GM04503 (cell line): ENCODE results near the gene TMCC2.

Experiments used
- DNase-seq: peaks from one replicate; pipeline ENCODE4 v3.0.0-alpha.2; 2012; ENCODE audit warnings: low read depth

The TMCC2 gene

DNA sequence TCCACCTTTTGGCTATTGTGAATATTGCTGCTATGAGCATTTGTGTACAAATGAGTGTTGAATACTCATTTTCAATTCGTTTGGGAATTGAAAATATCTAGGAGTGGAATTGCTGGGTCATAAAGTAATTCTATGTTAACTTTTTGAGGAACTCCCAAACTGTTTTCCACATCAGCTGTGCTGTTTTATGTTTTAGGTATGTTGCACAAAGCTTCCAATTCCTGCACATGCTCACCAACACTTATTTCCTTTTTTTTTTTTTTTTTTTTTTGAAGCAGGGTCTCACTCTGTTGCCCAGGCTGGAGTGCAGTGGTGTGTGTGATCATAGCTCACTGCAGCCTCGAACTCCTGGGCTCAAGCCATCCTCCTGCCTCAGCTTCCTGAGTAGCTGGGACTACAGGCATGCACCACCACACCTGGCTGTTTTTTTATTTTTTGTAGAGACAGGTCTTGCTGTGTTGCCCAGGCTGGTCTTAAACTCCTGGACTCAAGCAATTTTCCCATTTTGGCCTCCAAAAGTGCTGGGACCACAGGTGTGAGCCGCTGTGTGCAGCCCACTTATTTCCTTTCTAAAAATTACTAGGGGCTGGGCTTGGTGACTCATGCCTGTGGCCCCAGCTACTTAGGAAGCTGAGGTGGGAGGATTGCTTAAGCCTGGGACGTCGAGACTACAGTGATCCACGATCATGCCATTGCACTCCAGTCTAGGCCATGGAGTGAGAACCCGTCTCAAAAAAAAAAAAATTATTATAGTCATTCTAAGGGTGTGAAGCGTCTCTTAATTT lies 33.4 kb downstream of the TMCC2 start:
- DNase-seq = no peak

DNA sequence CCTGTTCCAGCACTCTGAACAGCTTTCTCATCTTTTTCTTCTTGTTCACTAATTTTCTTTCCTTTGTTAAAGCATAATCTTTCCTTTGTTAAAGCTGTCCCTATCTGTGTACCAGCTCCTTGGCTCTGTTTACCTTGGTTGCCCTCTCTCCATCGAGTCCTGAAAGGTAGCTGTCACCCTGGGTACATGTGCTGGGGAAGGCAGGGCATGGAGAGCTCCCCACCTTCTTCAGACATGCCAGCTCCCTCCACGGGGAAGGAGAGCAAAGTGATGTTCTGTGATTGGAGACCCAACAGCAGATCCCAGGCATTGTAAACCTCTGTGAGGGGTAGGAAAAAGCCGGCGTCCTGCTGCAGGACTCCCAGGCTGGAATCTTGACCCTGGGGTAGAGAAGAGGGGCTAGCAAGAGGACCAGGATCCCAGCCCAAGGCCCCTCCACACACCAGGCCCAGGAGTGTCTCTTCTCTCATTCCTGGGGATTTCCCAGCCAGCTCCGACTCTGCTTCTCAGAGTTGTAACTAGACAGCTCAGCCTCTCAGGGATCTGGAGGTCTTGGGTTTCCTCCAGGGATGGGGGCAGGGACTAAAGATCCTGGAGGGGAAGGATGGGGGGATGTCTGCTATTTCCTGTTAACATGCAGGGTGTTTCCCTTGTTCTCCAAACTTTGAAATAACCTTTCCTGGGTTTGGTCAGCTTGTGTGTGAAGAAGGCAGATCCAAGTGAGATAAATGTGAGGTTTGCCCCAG lies 34.4 kb downstream of the TMCC2 start:
- no peak for DNase-seq

DNA sequence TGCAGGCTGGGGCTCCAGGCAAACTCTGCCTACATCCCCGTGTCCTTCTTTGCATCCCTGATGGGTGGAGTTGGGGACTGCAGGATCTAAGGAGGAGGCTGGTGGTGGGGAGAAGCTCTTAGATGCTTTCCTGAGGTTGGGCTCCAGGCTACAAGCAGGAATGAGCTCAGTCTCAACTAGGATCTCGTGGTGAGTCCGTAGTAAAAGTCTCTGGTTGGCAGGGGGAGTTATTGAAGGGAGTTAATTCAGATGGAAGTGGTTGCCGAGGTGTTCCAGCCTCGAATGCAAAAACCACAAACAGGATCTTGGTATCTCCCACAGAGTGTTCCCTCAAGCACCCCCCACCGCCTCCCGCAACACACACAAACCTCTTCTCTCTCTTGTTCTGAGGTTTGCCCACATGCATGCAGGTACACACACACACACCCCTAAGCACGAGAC lies 35.0 kb downstream of the TMCC2 start:
- no peak for DNase-seq

DNA sequence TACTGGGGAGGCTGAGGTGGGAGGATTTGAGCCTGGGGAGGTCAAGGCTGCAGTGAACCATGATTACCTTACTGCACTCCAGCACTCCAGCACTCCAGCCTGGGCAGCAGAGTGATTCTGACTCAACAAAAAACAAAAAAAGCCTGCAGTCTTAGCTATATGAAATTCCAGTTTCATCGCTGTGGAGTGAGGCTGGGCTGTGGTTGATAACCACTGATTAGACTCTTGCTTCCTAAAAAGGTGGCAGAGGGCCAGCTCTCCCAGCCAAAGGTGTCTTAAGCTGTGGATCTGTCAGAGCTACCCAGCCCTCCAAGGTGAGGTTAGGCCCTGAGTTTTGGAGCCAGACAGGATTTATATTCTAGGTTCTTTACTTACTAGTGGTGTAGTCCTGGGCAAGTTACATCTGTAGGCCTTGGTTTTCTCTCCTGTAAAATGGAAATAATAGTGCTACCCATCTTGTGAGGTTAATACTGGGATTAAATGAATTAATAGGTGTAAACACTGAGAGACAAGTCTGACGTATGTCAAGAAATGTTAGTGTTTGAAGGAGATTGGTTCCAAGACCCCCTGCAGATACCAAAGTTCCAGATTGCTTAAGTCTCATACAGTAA lies 35.9 kb downstream of the TMCC2 start:
- no peak for DNase-seq

DNA sequence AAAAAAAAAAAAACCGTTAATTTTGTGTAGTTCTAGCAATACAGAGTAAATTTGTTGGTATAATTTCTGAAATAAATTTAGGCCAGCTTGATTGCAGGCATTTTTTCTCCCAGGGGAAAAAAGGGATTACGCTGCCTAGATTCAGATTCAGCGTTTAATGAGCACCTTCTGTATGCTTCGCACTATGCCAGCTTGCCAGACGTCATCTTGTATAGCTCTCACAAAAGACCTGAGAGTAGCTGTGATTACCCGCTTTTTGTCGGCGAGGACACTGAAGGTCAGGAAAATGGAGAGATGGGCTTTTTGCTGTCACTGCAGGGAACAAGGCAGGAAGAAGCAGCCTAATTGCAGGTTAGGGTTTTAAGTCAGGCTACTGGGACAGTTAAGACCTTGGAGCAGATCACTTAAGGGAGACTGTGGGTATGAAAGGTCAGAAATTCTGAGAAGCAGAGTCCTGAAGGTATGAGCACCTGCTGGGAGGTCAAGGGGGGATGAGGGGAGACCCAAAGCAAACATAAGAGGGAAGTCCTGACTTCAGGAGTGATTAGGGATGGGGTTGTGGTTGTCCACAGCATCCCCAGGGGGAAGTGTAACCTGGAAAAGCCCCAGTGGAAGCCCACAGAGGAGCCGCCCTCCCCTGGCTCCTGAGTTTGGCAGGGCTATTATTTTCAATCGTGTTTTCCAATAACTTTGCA lies 39.0 kb downstream of the TMCC2 start:
- DNase-seq = no peak

DNA sequence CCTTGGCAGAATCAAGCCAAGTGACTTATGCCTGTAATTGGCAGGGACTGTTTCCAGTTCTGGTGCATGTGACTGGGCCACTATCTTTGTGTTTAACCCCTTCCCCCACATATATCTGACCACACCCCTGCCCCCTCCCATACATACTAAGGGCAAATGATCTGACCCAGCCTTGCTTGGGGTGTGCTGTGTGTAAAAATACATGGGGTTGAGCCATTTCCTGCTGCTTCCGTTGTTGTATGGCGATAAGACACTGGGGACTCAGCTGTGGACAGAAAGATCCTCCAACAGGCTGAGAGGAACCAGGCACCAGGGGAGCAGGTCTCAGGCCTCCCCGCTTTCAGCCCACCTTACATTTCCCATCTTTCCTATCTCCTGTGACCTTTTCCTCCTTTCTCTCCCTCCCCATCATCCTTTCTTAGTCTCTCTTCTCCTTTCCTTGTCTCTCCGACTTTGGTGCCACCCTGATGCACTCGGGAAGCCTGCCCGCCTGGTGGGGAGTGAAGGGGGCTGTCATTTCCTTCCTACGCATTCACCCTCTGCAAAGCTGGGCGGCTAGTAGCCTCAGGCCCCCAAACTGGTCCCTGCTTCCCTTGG lies 39.7 kb downstream of the TMCC2 start:
- DNase-seq = no peak

DNA sequence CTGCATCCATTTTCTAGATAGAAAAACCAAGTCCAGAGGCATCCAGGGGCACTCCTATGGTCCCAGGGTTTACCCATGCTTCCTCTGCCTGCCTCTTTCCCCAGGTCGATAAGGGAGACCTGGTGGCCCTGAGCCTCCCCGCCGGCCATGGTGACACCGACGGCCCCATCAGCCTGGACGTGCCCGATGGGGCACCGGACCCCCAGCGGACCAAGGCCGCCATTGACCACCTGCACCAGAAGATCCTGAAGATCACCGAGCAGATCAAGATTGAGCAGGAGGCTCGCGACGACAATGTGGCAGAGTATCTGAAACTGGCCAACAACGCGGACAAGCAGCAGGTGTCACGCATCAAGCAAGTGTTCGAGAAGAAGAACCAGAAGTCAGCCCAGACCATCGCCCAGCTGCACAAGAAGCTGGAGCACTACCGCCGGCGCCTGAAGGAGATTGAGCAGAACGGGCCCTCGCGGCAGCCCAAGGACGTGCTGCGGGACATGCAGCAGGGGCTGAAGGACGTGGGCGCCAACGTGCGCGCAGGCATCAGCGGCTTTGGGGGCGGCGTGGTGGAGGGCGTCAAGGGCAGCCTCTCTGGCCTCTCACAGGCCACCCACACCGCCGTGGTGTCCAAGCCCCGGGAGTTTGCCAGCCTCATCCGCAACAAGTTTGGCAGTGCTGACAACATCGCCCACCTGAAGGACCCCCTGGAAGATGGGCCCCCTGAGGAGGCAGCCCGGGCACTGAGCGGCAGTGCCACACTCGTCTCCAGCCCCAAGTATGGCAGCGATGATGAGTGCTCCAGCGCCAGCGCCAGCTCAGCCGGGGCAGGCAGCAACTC lies 41.3 kb downstream of the TMCC2 start:
- DNase-seq = no peak

DNA sequence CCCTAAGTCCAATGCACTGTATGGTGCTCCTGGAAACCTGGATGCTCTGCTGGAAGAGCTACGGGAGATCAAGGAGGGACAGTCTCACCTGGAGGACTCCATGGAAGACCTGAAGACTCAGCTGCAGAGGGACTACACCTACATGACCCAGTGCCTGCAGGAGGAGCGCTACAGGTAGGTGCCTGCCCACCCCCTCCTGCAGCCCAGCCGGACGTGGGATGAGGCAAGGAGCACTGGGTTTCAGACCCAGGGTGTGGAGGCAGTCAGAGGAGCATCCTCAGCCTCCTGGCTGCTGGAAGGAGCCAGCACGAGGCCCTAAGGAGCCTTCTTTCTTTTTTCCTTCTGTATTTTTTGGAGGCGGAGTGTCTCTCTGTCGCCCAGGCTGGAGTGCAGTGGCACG lies 42.0 kb downstream of the TMCC2 start:
- DNase-seq = no peak

DNA sequence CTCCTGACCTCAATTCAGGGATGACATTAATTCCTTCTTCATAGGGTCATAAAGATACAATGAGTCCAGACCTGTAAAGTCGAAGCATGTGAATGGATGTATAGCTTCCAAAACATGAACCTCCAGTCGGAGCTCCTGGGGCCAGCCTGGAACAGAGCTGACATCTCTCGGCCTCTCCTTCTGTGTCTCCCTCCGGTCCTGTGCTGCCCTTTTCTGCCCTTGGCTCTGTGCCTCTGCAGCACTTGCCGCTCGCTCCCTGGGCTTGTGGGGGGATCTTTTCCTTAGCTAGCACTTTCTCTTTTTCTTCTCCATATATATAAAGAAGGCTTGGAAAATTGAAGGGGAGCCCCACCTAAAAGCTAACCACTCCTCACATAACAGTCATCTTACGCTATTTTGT lies 42.5 kb downstream of the TMCC2 start:
- no peak for DNase-seq

DNA sequence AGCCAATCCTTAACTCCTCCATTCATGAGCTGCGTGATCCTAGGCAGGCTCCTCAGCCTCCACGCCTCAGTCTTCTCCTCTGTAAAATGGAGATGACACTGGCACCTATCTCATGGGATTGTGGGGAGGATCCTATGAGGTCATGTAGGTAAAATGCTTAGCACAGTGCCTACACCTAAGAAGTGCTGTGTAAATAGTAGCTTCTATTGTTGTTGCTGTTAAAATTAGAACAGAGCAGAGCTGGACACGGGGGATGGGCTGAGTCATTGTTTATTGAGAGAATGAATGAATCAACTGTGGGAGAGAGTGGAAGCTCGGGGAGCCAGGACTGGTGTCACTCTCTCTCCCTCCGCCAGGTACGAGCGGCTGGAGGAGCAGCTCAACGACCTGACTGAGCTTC lies 43.0 kb downstream of the TMCC2 start:
- no peak for DNase-seq

DNA sequence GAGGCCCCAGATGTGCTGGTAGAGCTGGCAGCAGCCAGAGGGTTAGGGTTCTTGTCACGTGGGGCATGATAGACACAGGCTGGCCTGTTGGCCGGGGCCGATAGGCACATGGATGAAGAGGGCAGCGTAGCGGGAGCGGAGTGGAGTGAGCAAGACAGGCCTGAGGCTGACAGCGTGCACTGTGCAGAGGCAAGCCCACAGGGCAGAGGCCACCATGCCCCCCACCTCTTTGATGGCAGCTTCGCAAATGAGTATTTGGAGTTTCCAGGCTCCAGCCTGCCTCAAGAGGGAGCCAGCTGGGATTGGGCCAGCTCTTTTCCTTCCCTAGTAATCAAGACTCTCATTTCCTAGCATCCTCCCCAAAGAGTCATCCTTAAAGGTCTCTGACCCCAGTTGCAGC lies 43.5 kb downstream of the TMCC2 start:
- no peak for DNase-seq

DNA sequence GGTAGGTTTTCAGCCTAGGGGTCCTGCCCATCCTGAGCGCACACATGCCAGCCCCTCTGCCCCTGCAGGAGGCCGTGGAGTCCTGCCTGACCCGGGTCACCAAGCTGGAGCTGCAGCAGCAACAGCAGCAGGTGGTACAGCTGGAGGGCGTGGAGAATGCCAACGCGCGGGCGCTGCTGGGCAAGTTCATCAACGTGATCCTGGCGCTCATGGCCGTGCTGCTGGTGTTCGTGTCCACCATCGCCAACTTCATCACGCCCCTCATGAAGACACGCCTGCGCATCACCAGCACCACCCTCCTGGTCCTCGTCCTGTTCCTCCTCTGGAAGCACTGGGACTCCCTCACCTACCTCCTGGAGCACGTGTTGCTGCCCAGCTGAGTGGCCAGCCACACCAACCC lies 44.0 kb downstream of the TMCC2 start:
- DNase-seq = no peak

DNA sequence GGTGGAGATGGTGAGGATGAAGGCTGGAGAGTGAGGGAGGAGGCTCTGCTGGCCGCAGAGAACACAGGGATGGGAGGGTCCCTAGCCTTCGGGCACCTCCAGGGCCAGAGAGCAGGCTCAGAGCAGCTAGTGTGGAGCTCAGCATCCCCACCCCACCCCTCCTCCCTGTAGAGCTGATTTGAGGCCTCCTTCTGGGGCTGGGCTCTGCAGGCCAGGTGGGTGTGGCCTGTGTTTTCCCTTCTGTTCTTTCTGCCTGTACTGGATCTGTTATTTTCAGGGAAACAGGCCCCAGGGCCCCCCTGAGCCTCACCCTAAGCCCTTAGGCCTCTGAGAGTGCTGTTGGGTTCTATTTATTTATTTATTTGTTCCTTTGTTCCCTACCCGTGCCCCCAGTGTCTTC lies 44.8 kb downstream of the TMCC2 start:
- DNase-seq = no peak

DNA sequence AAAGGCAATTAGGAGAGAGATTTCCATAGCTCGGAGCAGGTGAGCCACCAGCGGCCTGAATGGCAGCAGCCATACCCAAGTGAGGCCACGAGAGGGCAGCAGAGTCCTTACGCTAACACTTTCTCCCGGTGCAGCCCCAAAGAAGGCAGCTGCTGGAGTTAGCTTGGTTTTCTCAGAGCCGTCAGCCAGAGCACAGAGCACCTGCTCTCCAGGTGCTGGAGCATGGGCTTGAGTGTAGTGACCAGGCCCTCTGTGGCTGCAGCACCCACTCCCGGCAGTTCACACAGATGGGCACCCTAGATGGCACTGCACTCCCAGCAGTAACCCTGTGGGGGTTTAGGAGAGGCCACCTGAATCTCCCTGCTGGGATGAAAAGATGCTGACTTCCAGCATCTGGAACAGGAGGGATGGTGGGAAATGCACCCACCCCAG lies 45.8 kb downstream of the TMCC2 start:
- DNase-seq = no peak

DNA sequence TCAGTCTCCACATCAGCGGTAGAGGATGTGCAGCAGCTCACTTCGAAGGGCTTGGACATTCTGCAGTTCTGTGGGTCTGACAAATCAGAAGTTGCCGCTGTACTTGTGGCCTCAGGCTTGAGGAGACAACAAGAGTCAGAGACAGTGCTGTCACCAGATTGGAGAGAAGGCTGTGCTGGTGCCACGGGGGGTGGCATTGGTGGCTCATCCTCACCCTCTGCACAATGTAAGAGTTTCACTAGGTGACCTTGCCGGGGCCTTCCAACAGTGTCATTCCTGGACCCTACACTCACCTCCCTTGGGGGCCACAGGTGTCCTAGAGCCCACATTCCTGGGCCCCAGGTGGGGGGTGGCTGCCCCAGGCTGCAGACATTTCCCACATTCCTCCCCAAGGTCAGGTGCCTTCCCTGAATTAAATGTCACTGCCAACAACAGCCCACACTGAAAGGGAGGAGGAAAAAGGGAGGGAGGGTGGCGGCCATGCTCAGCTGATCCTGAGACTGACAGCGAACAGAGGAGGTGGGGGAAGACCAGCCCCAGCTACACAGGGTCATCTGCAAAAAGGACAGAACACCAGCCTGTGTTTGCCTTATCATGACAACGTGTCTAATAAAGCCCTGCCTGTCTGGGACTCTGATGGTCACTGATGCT lies 46.4 kb downstream of the TMCC2 start:
- no peak for DNase-seq

DNA sequence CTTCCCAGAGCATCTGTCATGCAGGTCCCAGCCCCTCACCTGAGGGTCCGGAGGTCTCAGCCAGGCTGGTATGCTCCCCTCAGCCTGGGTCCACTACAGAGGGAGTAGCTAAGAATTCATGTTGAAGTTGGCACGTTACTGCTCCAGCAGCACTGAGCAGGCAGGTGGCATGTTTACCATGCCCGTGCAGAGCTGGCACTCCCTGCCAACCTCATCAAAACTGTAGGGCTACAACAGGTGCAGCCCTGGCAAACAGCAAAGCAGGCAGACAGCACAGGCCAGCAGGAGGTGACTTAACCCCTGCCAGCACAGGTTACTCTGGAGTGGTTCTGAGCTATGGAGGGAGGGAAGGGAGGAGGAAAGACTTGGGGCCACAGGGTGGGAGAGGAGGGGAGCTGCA lies 47.4 kb downstream of the TMCC2 start:
- no peak for DNase-seq

DNA sequence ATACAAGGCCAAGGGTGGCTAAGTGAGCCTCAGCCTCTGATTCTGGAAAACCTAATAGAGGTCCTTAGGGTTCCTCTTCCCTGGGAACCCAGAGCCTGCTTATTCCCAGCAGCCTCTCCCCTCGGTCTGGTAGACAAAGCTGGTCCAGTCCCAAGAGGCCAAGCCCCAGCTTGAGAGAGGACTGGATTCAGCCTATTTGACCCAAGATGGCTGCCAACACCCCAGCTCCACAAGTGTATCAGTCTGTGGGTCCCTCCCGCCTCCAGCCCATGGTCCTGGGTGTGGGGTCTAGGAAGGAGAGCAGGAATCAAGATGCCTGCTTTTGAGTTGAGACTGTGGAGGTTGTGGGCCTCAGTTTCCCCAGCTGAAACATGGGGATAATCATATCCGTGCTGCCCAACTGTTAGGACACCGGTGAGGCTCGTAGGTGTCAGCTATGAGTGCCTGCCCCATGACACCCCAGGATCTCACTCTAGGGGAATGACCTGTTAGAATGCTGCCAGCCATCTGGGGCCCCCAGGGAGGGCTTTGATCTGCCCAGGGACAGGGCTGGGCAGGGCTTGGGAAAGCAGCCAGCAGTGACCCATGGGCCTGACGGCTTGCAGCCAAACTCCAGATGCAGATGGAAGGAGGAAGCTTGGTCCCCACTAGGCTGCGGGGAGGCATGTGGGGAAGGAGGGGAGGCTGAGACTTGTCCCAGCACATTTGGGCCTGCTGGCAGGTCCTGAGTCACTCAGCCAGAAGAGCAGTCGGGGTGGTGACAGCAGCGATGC lies 48.4 kb downstream of the TMCC2 start:
- no peak for DNase-seq

DNA sequence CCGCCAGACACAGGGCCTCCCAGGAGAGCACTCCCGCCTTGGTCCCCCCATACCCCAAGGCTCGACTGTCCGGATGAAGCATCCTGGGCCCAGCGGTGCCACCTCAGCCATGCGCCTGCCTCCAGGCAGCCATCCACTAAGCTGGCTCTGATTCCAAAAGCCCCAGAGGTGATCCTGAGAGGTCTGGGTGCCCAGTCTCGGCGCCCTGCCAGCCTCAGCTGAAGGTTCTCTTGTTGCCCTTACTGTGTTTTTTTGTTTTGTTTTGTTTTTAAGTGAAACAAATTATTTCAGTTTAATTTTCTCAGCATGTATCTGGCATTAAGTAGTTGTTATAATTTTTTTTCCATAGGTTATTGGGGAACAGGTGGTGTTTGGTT lies 48.9 kb downstream of the TMCC2 start:
- no peak for DNase-seq

DNA sequence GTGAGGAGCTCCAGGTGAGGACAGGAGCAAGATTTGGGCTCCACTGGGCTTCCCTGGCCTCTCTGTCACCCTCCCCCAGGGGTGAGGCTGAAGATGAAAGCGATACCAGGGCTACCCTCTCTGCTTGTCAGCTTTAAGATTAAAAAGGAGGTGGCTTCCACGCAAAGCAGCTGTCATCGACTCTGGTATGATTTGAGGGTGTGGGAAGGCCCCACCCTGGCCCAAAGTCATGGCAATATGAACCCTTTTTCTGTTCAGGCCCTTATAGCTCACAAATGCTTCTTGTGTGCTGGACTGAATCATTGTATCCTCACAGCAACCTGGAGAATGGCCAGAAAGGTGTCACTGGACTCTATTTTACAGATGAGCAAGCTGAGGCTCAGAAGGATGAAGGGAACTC lies 52.2 kb downstream of the TMCC2 start:
- DNase-seq = no peak
